Measurements from ENCODE around the gene ENDOV. TPM values are rescaled to one million over a fixed set of nuclear protein-coding genes. Genes with fewer than 3 reads are reported as not detected.

Gene ENDOV
- polyA plus RNA-seq, 1 experiment, result 29.8 TPM

DNA sequence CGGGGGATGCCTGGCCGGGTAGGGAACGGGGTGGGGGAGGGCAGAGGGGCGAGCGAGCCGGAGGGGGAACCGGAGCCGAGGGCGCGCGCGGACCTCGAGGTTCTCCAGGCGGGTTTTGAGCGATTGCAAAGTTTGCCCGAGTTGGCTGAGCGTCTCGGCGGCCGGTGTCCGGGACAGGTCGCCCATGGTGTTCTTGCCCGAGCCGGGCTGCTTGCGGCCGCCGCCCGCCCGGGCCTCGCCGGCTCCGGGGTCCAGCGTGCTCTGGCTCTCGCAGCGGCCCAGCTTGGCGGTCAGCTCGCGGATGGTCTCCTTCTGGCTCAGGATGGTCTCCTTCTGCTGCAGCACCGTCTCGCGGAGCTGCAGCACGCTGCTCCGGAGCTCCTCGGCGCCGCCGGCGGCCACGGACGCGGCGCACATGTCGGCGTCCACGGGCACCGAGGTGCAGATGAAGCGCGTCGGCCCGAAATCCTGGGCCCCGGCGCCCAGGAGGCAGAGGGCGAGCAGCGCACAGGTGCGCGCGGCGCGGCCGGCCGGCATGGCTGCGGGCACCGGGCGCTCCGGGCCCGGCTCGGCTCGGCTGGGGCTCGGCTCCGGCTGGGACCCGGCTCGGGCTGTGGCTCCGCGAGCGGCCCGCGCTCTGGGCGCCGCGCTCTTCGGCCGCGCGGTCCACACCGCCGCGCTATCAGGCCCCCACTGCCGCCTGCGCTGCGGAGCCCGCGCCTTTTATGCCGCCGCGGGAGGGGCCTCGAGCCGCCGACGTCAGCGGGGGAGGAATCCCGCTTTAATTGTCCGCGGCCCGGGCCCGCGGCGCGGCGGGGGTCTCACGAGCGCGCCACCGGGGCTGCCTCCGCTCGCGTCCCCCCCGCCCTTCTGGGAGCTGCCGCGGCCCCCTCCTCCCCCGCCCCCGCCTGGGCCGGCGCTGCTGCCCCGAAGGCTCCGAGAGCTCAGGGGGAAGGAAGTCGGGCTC is 61.2 kb downstream of the ENDOV start, which contains the start of gene NPTX1:
TSS of gene NPTX1 (minus strand) at position 698 of the 967 bp plus-strand sequence. CDS start at position 537, 161 bp downstream.
- TF ChIP-seq, protein P1, sequence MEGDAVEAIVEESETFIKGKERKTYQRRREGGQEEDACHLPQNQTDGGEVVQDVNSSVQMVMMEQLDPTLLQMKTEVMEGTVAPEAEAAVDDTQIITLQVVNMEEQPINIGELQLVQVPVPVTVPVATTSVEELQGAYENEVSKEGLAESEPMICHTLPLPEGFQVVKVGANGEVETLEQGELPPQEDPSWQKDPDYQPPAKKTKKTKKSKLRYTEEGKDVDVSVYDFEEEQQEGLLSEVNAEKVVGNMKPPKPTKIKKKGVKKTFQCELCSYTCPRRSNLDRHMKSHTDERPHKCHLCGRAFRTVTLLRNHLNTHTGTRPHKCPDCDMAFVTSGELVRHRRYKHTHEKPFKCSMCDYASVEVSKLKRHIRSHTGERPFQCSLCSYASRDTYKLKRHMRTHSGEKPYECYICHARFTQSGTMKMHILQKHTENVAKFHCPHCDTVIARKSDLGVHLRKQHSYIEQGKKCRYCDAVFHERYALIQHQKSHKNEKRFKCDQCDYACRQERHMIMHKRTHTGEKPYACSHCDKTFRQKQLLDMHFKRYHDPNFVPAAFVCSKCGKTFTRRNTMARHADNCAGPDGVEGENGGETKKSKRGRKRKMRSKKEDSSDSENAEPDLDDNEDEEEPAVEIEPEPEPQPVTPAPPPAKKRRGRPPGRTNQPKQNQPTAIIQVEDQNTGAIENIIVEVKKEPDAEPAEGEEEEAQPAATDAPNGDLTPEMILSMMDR (IDR thresholded peaks at IDR 0.05; ENCODE audit: insufficient read depth, low read depth, low read length), result no peak
- no peak for DNase-seq (ENCODE audit: low read depth)
- Histone ChIP-seq H3K4me3 (ENCODE audit: low read depth, low read length) (peak within 1 kb of the TSS; percentile 16; the same call in 1 of the 2 replicates), H3K36me3 (ENCODE audit: control insufficient read depth, insufficient read depth, low read length) (no peaks in the 10 kb centered on the region), H3K27me3 (ENCODE audit: control insufficient read depth, insufficient read depth, low read length) (peaks cover 63% of the 10 kb centered on the region)
- ChIA-PET CTCF (interaction anchor here (1.0 to 1.7 kb wide), 5 partner anchors 8 to 100 kb away, joined by 3 to 6 read pairs (median 3); no protein-coding TSS in a partner anchor), POLR2A (no interaction called here)

DNA sequence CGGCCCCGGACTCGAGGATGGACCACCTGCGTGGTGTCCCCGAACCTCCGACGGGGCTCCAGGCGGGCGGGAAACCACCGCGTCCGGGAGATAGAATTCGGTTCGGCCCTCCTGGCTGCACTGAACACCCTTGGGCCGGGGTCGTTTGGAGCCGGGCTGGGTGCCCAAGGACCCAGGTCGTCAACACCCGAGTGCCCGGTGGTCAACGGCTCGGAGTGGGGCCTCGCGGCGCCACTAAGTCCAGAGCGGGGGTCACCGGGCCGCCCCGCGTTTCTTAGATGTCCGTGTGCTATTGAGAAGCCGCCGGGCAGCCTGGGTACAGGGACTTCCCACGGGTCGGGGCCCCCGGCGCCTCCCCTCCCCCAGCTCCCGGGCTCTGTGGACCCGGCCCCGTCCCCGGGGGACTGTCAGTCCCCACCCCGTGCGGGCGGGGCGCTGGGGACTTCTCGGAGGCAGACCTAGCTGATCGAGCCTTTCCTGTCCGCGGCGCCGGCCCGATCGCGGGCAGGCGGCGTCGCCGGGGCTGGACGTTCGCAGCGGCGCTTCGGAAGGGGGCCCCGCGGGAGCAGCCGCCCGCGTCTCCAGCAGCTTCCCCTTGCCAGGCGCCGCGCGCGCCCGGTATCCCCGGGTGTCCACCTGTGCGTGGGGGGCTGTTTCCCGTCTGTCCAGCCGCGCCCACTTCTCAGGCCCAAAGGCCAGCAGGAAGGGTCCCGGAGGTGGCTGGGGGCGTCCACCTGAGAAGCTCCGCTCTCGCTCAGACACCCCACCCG is 62.1 kb downstream of the ENDOV start:
- ChIA-PET POLR2A (no interaction called here), CTCF (interaction anchor here (0.6 to 1.7 kb wide), 9 partner anchors 9 to 492 kb away, joined by 3 to 6 read pairs (median 4); no protein-coding TSS in a partner anchor)
- TF ChIP-seq, protein P1 (IDR thresholded peaks at IDR 0.05; ENCODE audit: insufficient read depth, low read depth, low read length), result no peak
- H3K27me3 ChIP-seq (ENCODE audit: control insufficient read depth, insufficient read depth, low read length), result peaks cover 61% of the 10 kb centered on the region
- no peak overlapping the region for H3K4me3 ChIP-seq (ENCODE audit: low read depth, low read length)
- no peak for DNase-seq (ENCODE audit: low read depth)
- no peaks in the 10 kb centered on the region for H3K36me3 ChIP-seq (ENCODE audit: control insufficient read depth, insufficient read depth, low read length)

DNA sequence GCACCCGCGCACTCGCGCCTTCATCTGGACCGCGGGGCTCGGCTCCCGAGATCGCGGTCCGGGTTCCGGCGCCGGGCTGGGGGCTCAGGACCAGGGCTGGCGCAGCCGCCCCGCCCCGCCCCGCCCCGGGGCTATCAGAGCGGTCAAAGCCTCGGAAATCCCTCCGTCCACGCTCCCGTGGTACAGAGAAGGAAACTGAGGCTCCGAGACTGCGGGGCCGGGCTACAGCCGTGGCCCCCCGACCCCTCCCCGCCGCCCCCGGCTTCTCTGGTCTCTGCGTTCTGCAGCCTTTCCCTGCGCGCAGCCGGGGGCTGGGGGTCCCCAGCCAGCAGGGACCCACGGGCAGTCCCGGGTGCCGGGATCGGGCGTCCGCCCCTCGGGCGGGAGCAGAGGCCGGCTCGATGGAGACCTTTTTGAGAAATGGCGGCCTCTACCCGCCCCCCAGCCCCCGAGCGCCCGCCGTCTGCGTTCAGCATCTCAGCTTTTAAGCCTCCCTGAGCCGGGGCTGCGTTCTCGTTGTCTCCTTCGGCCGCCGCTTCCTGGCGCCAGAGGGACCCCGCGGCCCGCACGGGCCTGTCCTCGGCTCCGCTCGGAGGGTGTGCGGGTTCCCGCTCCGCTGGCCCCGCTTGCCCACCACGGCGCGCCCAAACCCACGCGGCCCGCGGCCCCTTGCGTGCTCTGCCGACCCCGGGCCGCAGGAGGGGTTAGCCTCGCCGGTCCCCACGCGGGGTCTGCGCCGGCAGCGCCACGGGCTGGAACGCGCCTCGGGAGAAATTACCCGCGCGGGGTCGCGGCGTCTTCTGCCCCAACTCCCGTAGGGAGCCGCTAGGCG is 62.9 kb downstream of the ENDOV start:
- ChIA-PET CTCF (interaction anchor here (0.6 to 1.7 kb wide), 8 partner anchors 10 to 491 kb away, joined by 3 to 6 read pairs (median 4); no protein-coding TSS in a partner anchor), POLR2A (no interaction called here)
- no peak for DNase-seq (ENCODE audit: low read depth)
- TF ChIP-seq, protein P1 (IDR thresholded peaks at IDR 0.05; ENCODE audit: insufficient read depth, low read depth, low read length), result peak; percentile 66
- H3K4me3 ChIP-seq (ENCODE audit: low read depth, low read length), result peak overlapping the region; percentile 34
- H3K27me3 ChIP-seq (ENCODE audit: control insufficient read depth, insufficient read depth, low read length), result peaks cover 58% of the 10 kb centered on the region
- H3K36me3 ChIP-seq (ENCODE audit: control insufficient read depth, insufficient read depth, low read length), result no peaks in the 10 kb centered on the region

DNA sequence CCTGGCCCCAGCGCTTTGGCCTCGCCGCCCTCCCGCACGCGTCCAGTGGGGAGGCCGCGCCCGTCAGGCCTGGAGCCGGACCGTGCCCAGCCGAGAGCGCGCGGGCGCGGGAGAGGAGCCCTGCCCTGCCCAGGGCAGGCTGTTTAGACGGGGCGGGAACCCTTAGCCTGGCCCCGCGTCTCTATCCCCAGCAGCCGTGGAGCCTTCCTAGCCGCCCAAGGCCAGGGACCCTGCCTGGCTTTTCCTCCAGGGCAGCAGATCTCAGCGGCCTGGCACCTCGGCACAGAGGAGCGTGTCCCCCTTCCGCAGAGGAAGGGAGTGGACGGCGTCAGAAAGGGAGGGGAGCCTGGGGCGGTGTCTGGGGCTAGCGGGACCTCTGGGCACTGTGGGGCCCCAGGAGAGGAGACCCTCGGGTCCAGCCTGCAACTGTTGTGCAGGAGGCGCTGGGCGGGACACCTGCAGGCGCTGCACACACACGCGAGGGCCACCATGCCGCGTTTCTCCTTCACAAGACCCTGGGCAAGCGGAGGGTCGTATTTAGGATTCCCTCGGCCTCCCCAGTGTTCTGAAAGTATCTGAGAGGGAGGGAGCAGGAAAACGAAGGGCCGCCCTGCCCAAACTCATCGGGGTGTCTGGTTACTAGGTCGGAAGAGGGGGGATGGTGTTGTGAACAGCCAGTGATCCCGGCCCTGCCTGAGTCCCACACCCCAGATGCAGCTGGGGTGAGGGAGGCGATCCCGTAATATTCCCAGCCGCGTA is 63.7 kb downstream of the ENDOV start:
- no peaks in the 10 kb centered on the region for H3K36me3 ChIP-seq (ENCODE audit: control insufficient read depth, insufficient read depth, low read length)
- H3K4me3 ChIP-seq (ENCODE audit: low read depth, low read length), result peak overlapping the region; percentile 34
- ChIA-PET POLR2A (no interaction called here), CTCF (interaction anchor here (1.0 to 1.7 kb wide), 2 partner anchors 14 to 381 kb away, joined by 4 read pairs; no protein-coding TSS in a partner anchor)
- TF ChIP-seq, protein P1 (IDR thresholded peaks at IDR 0.05; ENCODE audit: insufficient read depth, low read depth, low read length), result no peak
- peaks cover 54% of the 10 kb centered on the region for H3K27me3 ChIP-seq (ENCODE audit: control insufficient read depth, insufficient read depth, low read length)
- no peak for DNase-seq (ENCODE audit: low read depth)

Data from BJ (cell line).